Cardiac fibroblast (primary cell): ENCODE results near the gene GYPE.
A peak's percentile ranks its signal among the peaks of the same experiment; 100 is the strongest.
"Not testable (repeated sequence)": the region's sequence is repeated elsewhere in the genome, so short reads cannot be mapped to it uniquely, and the experiment has no call there.

Source experiments
- DNase-seq, 2 donors: peaks; one replicate each; pipeline versions ENCODE4 v3.0.0 to v3.0.0-alpha.2; 2010; ENCODE audit warnings: low read depth in 2 of 2
- H3K4me3 ChIP-seq, 2 donors: replicated peaks in 1 of 2; 1 replicate in 1 of 2; 2 replicates in 1 of 2; pipeline ENCODE4 v1.5.1; 2011; ENCODE audit warnings: low read depth in 2 of 2, low read length in 2 of 2, mild to moderate bottlenecking in 2 of 2, moderate library complexity in 1 of 2
- CTCF ChIP-seq: IDR thresholded peaks from one replicate; pipeline ENCODE4 v1.5.1; 2011; ENCODE audit warnings: low read depth, mild to moderate bottlenecking, low read length, inconsistent platforms

GYPE gene

GRCh38 chr4:143905440-143905839 lies at the start of gene GYPE:
TSS of gene GYPE (minus strand) at chr4:143905559. CDS start at chr4:143905507, 52 bp downstream.
- DNase-seq, H3K4me3 ChIP-seq: not testable (repeated sequence)

- peak in 1 of 2 donors; percentile 16 for DNase-seq
- not testable (repeated sequence) for H3K4me3 ChIP-seq
These were observed 46.2 kb upstream of the GYPE start for GRCh38 chr4:143951458-143951972.

- not testable (repeated sequence) for H3K4me3 ChIP-seq
- DNase-seq, result peak in 1 of 2 donors; percentile 52
These were observed 45.6 kb upstream of the GYPE start for GRCh38 chr4:143950967-143951366.

DNA sequence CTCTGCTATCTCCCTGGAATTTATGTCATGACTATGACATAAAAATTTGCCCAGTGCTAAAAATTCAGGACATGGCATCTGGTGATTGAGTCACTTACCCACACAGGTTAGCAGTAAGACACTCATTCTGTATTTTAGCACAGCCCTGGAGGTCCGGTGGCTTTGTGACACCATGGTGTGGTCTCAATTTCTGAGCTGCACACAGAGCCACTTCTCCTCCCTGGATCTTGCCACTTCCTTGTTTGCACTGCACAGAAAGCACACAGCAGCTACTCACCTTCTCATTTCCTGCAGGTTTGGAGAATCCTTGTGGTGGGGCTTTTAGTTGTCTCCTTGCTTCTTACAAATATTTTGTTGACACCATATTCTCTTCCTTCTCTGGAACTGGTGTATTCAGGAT lies 44.8 kb upstream of the GYPE start:
- H3K4me3 ChIP-seq, DNase-seq: not testable (repeated sequence)

GRCh38 chr4:143947493-143947892 lies 42.1 kb upstream of the GYPE start:
- not testable (repeated sequence) for H3K4me3 ChIP-seq, DNase-seq

- H3K4me3 ChIP-seq, DNase-seq: not testable (repeated sequence)
These were observed 35.3 kb upstream of the GYPE start for GRCh38 chr4:143940708-143941107.

DNA sequence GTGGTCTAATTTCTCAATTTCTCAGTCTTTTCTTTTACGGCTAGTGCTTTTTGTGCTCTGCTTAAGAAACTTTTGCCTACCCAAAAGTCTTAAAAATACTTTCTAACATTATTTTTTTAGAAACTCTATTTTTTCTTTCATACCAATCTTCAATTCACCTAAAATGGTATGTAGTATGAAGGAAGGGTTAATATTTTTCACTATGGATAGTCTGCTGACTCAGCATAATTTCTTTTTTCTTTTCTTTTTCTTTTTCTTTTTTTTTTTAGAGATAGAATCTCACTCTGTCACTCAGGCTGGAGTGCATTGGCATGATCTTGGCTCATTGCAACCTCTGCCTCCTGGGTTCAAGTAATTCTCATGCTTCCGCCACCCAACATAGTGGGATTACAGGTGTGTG lies 34.2 kb upstream of the GYPE start:
- DNase-seq, result no peak
- H3K4me3 ChIP-seq, result no peak overlapping the region
- TF ChIP-seq CTCF, result no peak

DNA sequence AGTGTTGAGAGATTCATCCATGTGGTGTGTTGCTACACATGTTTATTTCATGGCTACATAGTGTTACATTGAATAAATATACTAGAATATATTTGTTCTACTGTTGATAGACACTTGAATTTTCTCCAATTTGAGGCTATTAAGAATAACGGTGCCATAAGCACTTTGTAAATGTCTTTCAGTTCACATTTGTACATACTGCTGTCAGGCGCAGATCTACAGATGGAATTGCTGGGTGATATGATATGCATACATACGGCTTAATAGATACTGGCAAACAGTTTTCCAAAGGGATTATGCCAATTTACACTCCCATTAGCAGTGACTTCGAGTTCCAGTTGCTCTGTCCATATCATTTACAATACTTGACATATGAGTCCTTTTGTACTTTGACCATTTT lies 33.5 kb upstream of the GYPE start:
- DNase-seq, result not testable (repeated sequence)

GRCh38 chr4:143921181-143921580 lies 15.8 kb upstream of the GYPE start:
- no peak for TF ChIP-seq CTCF
- DNase-seq, result no peak
- no peak overlapping the region for H3K4me3 ChIP-seq

More for the DNA sequence above, 33.5 kb upstream of the GYPE start:
- not testable (repeated sequence) for H3K4me3 ChIP-seq

DNA sequence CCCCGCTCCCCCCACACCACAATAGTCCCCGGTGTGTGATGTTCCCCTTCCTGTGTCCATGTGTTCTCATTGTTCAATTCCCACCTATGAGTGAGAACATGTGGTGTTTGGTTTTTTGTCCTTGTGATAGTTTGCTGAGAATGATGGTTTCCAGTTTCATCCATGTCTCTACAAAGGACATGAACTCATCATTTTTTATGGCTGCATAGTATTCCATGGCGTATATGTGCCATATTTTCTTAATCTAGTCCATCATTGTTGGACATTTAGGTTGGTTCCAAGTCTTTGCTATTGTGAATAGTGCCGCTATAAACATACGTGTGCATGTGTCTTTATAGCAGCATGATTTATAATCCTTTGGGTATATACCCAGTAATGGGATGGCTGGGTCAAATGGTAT lies 11.1 kb upstream of the GYPE start:
- H3K4me3 ChIP-seq, DNase-seq: not testable (repeated sequence)

DNA sequence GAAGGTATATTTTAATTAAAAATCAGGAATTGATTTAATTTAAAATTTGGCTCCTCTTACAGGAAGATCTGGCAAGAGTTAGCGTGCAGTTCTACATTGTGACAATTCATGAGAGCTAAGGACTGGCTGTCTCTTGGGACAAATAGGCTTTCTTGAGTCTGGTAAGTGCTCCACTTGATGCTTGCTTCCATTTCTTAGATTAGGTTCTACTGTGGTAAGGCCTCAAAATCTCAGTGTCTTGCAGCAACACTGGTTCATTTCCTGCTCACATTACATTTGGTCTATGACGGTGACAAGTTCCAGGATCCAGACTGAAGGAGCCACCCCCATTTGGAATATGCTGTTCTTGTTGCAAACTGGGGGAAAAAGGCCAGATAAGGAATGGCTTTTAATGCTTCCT lies 7.1 kb upstream of the GYPE start:
- H3K4me3 ChIP-seq, result not testable (repeated sequence)

GRCh38 chr4:143911528-143912417 lies 6.4 kb upstream of the GYPE start:
- peak; percentile 22 for DNase-seq
- H3K4me3 ChIP-seq, result peak overlapping the region; percentile 35 to 44

More for the DNA sequence above, 7.1 kb upstream of the GYPE start:
- DNase-seq, result peak in 1 of 2 donors; percentile 5

DNA sequence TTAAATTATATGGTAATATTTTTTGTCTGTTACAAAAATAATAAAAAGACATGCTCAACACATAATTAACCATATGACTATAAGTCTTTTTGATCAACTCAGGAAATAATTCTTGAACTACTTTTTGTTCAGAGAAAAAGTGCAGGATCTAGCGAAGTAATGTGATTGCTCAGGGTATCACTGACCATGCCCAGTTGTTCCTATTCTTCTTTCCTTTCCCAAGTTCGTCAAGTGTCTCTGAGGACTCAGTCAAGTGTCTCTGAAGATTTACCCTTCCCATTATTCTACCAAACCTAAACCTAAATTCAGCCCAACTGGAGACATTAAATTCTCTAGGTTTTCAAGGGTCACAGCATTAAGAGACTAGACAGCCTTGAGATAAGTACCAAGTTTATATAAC lies 5.5 kb upstream of the GYPE start:
- H3K4me3 ChIP-seq, result not testable (repeated sequence)

More for the DNA sequence above, 5.5 kb upstream of the GYPE start:
- DNase-seq, result peak in 1 of 2 donors; percentile 3
